HG03060 (cell line): ENCODE data around the gene CPEB4.

ENCODE experiments used
- ATAC-seq: cut with Tn5 transposase; IDR thresholded peaks from one replicate; pipeline ENCODE4 v1.9.1; 2021; ENCODE audit warnings: low read depth, moderate number of reproducible peaks; ENCODE audit not compliant: unreplicated experiment

CPEB4 gene

DNA sequence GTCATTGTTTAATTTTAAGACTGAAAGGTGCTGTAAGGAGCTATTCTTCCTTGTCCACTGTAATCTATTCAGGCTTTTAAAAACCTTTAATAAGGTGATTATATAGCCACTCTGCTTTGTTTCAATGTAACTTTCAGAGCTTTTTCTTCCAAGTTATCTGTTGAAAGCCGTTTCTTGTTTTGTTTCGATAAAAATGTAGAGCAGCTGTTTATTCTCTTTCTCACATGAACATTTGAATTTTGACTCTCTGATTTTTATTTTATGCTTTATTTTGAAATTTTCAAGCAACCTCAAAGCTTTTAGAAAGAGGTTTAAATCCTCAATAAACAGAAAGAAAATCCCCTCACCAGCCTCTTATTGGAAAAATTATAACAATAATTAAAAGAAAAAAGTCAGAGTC, 47.2 kb downstream of the CPEB4 start:
- ATAC-seq: no peak

- ATAC-seq: no peak
Observed at GRCh38 chr5:173940269-173940668, 52.1 kb downstream of the CPEB4 start.

DNA sequence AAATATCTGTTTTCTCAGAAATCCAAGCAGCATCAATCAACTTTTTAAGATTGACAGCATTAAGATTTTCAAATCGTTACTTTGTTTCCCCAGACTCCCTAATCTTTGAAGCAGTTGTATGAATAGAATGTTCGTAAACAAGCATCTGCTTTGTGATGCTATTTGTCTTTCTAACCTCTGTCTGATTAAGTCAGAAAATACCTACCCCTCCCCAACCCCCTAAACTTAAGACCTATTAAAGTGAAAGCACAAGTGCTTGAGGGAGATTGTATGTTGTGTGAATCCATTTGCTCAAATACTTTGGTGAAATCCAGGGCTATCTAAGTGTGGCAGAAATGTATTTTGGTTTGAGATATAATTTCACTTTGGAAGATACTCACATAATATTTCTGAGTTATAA, 53.0 kb downstream of the CPEB4 start:
- no peak for ATAC-seq

DNA sequence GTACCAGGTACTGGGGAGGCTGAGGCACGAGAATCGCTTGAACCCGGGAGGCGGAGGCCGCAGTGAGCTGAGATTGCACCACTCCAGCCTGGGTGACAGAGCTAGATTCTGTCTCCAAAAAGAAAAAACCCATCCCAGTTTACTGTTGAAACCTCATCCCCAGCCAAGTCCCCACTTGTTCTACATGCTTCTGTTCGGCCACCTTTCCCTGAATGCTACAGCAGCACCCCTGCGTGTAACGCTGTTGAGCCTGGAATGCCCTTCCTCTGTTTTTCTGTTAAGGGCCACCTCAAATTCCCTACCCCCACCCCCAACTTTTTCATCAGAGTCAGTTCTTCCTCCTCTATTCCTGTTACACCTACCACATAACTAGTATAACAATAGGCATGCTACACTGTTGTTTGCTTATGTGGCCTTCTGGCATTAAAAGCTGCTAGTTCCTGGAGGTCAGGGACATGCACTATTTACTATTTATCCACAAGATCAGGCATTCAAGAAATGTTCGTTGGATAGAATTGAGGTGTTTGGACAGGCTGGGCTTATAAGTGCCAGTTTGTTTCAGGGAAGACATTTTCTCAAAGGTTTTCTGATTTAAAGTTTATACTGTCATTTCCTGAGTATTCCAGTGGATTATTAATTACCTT, 53.7 kb downstream of the CPEB4 start:
- ATAC-seq: no peak

DNA sequence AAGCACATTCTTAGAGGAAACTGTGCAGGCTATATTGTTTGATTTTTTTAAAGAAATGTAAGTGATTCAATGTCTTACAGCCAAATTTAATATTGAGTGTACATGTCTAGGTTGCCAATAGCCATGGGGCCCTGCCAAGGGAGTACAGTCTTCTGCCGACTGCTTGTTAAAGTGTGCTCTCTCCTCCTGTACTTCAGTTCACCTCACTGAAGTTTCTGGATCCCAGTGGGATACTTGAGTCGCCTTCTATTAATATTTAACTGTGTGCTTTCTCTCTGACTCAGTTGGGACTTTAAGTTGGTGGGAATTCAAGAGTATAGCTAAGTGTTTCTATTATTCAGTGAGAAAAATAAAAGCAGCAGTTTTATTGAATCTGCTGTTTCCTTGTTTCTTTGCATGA, 56.4 kb downstream of the CPEB4 start:
- ATAC-seq: no peak

- ATAC-seq: no peak
Observed at GRCh38 chr5:173945160-173945559, 57.0 kb downstream of the CPEB4 start.

GRCh38 chr5:173946323-173946722, 58.2 kb downstream of the CPEB4 start:
- ATAC-seq: no peak

DNA sequence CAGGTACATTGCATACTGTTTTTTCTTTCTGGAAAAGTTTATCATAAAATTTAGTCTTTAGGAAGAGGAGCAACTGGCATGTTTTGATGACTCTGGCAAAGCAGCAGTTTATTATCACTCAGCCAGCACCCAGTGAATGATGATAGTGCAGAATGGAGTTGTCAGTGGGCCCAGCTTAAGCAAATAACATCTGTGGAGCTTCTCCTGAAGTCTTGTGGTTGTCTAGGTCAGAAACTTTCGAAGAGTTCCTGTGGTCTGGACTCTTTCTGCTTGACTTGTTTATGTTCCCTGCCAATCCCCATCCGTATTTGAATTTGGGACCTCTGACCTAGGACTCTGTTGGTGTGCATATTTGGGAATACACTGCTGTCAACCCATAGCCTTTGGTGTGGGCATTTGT, 62.7 kb downstream of the CPEB4 start:
- no peak for ATAC-seq

GRCh38 chr5:173953528-173954090, 65.5 kb downstream of the CPEB4 start:
- no peak for ATAC-seq

DNA sequence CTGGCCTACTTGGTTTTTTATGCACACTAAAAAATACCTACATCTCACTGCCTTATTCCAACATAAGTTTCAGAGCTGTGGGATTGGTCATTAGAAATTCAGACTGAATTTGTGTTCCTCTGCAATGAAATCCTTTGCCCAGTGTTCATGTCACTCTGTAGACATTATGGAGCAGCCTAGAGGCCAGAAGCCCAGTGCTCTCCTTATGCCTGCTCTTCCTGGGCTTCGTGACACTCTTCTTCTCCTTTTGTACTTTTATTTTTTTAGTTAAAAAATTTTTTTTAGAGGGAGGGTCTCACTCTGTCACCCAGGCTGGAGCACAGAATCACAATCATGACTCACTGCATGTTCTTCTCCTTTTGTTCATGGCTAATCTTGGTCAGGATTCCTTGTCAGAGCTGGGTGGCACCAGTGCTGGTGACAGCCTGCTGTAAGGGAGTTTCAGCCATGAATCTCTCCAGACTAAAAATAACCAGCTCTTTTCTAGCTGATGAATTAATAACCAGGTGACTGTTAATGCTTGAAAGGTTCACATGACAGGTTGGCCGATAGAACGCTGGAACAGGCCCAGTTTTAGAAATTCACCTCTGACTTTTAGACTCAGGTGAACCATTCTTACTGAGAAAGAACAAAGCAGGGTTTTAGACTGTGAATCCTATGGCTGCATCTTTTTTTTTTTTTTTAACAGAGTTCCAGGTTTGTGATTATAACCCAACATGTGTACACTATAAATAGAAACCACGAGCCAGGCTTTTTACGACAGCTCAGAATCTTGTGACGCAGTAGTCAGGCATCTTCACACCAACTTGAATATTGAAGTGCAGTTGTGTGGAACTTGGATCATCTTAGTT, 66.7 kb downstream of the CPEB4 start:
- no peak for ATAC-seq

DNA sequence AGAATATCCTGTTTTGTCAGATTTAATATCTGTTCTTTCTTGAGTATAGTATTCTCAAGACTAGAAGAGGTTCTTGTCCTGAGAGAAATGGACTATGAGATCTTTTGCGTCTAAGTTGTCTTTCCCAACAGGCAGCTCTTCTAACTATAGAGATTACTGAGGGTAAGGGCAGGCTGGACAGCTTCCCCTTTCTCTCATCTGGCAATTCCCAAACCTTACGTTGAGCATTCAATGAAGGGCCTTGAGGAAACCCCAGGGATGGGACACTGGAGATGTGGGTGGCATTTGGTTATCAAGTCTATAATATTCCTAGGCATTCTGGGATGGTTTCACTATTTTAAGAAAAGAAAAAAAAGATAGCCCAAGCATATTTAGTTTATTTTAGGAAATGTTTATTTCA, 72.8 kb downstream of the CPEB4 start:
- no peak for ATAC-seq

DNA sequence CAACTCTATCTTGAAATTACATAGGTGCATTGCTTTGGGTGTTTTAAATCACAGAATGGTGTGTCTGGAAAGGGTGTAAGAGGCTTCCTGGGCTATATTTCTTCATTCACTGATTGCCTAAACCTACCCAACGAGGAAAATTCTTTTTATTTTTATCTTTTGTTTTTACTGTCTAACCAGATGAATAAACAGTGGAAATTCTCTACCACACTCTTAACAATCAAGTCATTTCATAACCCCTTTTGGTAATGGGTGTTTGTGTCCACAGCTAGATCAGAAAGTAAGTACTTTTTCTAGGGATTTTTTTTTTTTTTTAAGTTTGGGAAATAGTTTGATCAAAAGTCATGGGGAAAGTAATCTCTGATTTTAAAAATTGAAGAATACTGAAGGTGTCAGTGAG, 73.3 kb downstream of the CPEB4 start:
- ATAC-seq: no peak

GRCh38 chr5:173962436-173962972, 74.4 kb downstream of the CPEB4 start:
- ATAC-seq: no peak

- no peak for ATAC-seq
Observed at GRCh38 chr5:173963182-173963838, 75.2 kb downstream of the CPEB4 start.

DNA sequence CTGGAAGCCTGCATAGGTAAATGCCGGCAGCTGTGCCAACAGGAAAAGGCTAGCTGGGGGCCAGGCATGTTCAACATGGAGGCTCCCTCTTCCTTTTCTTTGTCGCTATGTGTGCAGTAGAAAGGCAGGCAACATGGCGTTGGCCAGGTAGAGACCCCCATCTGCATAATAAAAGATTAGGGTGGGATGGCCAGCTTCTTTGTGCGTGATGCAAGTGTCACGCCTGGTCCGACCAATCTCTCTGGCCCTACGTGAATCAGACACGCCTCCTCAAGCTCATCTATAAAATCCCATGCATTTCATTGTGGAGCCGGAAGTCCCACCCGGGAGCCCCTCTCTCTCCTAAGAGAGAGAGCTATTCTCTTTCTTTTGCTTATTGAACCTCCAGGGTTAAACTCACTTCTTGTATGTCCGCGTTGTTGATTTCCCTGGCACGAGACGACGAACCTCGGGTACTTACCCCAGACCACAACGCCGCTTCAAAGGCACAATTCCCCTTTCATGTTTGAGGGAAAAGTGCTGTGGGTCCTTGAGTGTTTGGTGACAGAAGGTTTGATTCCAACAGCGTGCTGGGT, 75.8 kb downstream of the CPEB4 start:
- ATAC-seq: no peak

DNA sequence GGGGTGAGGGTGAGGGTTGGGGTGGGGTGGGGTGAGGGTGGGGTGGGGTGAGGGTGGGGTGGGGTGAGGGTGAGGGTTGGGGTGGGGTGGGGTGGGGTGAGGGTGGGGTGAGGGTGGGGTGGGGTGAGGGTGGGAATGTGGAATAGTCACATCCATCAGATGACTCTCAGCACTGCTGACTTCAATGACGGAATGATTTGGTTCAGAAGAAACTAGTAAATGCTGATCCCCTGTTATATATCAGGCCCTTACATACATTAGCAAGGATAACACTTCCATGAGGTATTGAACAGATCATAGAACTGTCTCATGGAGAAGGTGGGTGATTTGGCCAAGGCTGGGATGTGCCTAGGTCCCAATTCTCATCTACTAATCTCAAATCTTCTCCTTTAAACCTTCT, 76.4 kb downstream of the CPEB4 start:
- no peak for ATAC-seq

- no peak for ATAC-seq
Observed at GRCh38 chr5:173967241-173967640, 79.1 kb downstream of the CPEB4 start.

DNA sequence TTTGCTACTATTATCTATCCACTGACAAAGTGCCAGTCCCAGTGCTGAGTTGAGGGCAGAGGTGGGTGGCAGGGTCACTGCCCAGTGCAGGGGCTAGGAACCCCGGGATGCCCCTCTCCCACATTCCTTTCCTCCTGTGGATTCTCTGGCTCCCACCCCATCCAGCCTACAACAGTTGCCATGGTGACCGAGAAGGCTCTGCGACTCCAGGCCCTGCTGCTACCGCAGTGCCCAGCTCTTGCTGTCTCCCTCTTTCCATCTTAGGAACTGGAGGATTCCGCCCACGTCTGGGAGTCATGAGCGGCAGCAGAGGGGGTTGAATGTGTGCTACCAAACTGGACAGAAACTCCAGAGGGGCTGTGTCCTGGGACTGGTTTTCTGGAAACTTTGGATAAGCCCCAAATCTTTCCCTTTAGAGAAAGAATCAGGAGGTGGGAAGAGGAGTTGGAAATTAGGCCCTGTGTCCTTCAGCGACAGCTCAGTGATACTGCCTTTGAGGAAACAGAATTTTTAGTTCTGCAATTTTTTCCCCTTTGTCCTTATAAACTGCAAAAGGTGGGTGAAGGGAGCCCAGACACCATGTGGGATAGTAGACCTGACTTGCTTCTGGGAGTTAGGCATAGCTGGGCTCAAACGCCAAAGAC, 80.1 kb downstream of the CPEB4 start:
- no peak for ATAC-seq

DNA sequence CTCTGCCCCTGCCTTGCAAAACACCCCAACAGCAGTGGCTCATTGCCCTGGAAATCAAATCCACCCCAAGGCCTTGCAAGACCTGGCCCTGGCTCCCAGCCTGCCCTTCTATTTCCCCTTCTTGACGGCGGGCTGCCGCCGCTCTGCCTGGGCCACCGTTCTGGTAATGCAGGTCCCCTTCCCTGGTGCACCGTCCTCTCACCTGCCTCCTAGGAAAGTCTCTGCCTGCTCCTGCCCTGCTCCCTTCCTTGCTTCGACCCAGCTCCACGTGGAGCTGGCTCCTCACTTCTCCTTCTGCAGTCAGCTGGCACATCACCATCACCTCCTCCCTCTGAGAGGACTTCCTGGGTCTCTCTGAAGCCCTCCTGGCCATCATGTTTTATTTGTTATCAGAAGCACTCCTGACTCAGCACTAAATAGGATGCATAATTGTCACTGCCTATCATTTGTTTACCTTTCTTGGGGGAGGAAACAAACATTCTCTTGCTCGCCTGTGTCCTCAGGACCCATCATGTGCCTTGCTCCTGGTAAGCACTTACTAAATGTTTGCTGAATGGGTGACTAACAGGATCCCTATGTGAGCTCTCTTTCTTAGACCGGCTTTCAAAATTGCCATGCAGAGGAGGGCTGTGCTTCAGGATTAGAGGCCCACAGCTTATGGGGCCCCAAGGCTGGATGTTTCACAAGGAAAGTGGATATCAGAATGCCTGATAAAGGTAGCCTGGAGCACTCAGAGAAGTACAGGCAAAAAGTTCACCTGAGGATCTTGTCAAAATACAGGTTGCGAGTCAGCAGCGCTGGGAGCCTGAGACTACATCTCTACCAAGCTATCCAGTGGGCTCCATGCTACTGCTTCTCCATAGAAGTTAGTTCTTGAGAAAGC, 81.3 kb downstream of the CPEB4 start:
- no peak for ATAC-seq
